Measurements from ENCODE around the gene UNC93B1. TPM values are rescaled to one million over a fixed set of nuclear protein-coding genes. Genes with fewer than 3 reads are reported as not detected.

The UNC93B1 gene
- total and polyA plus RNA-seq, 9 donors, result 5.0 to 8.7 (median 6.4) TPM

GRCh38 chr11:68047437-68048290 lies 43.8 kb upstream of the UNC93B1 start:
- Histone ChIP-seq H3K27ac (ENCODE audit: low read length) (no peak overlapping the region), H3K4me1 (ENCODE audit: control insufficient read depth, insufficient read depth, low read length) (peaks cover 26% of the 10 kb centered on the region), H3K27me3 (ENCODE audit: control insufficient read depth, insufficient read depth, low read length) (no peaks in the 10 kb centered on the region), H3K9me3 (replicated peaks; ENCODE audit: control insufficient read depth, low read depth, low read length) (no peaks in the 10 kb centered on the region), H3K36me3 (ENCODE audit: control insufficient read depth, insufficient read depth, low read length) (peaks cover 29% of the 10 kb centered on the region), H3K4me3 (ENCODE audit: low read length) (no peak overlapping the region)
- WGBS (ENCODE audit: insufficient coverage), result 77% methylated on average over 34 of the region's 37 CpGs
- peak; percentile 14 for DNase-seq

DNA sequence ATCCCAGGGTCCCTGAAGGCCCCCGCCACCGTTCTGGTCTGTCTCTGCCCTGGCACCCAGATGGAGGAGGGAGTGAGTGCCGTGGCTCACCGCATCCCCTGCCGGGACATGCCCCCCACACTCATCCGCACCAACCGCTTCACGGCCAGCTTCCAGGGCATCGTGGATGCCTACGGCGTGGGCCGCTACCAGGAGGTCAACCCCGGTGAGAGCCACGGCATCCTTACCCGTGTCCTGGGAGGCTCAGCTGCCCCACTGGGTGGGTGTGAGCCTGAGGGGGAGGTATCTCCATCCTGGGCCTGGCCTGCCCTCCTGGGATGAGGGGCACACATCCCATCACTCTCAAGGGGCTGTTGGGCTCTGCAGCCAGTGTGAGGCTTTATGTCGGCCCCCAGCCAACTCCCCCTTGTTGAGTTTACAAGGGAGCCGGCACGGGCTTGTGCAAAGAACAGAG lies 41.0 kb upstream of the UNC93B1 start:
- Histone ChIP-seq H3K9me3 (replicated peaks; ENCODE audit: control insufficient read depth, low read depth, low read length) (no peaks in the 10 kb centered on the region), H3K36me3 (ENCODE audit: control insufficient read depth, insufficient read depth, low read length) (peaks cover 19% of the 10 kb centered on the region), H3K27me3 (ENCODE audit: control insufficient read depth, insufficient read depth, low read length) (no peaks in the 10 kb centered on the region), H3K4me3 (ENCODE audit: low read length) (no peak overlapping the region), H3K27ac (ENCODE audit: low read length) (no peak overlapping the region), H3K4me1 (ENCODE audit: control insufficient read depth, insufficient read depth, low read length) (peaks cover 44% of the 10 kb centered on the region)
- WGBS (ENCODE audit: insufficient coverage), result 86% methylated on average over 7 of the region's 18 CpGs
- no peak for DNase-seq

DNA sequence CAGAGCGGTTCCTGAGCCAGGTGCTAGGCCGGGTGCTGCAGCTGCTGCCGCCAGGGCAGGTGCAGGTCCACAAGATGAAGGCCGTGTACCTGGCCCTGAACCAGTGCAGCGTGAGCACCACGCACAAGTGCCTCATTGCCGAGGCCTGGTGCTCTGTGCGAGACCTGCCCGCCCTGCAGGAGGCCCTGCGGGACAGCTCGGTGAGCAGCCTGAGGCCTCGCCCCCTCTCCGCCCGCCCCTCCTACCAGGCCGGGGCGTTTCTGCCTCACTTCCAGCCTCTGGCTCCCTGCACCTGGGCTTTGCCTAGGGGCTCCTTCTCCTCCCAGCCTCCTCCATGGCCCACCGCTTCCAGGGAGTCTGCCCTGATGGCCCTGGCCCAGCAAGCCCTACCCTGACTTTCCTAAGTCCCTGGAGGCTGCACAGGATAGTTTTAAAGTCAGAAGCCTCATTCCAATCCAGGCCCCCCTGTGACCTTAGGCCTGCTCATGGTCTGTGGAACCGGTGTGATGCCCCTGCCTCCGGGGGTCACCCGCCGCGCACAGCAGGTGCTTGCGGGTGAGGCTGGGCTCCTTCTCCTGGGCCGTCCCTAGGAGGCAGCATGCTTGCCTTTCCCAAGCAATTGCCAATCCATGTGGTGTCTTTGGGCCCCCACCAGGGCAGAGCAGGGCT lies 40.4 kb upstream of the UNC93B1 start:
- Histone ChIP-seq H3K36me3 (ENCODE audit: control insufficient read depth, insufficient read depth, low read length) (peaks cover 14% of the 10 kb centered on the region), H3K9me3 (replicated peaks; ENCODE audit: control insufficient read depth, low read depth, low read length) (no peaks in the 10 kb centered on the region), H3K4me3 (ENCODE audit: low read length) (peak overlapping the region; percentile 15), H3K27me3 (ENCODE audit: control insufficient read depth, insufficient read depth, low read length) (no peaks in the 10 kb centered on the region), H3K27ac (ENCODE audit: low read length) (no peak overlapping the region), H3K4me1 (ENCODE audit: control insufficient read depth, insufficient read depth, low read length) (peaks cover 50% of the 10 kb centered on the region)
- peak; percentile 13 for DNase-seq
- 69% methylated on average over 24 of the region's 24 CpGs for WGBS (ENCODE audit: insufficient coverage)

- H3K36me3 ChIP-seq (ENCODE audit: control insufficient read depth, insufficient read depth, low read length), result peaks cover 11% of the 10 kb centered on the region
- DNase-seq, result peak; percentile 86
- peak overlapping the region; percentile 62 for H3K27ac ChIP-seq (ENCODE audit: low read length)
- WGBS (ENCODE audit: insufficient coverage), result 37% methylated on average over 32 of the region's 36 CpGs
- no peaks in the 10 kb centered on the region for H3K9me3 ChIP-seq (replicated peaks; ENCODE audit: control insufficient read depth, low read depth, low read length)
- H3K4me3 ChIP-seq (ENCODE audit: low read length), result peak overlapping the region; percentile 15
- H3K4me1 ChIP-seq (ENCODE audit: control insufficient read depth, insufficient read depth, low read length), result peaks cover 56% of the 10 kb centered on the region
- no peaks in the 10 kb centered on the region for H3K27me3 ChIP-seq (ENCODE audit: control insufficient read depth, insufficient read depth, low read length)
These were observed 39.6 kb upstream of the UNC93B1 start for GRCh38 chr11:68043349-68044144.

- H3K4me3 ChIP-seq (ENCODE audit: low read length), result no peak overlapping the region
- H3K36me3 ChIP-seq (ENCODE audit: control insufficient read depth, insufficient read depth, low read length), result peaks cover 10% of the 10 kb centered on the region
- WGBS (ENCODE audit: insufficient coverage), result 59% methylated on average over 8 of the region's 8 CpGs
These were observed 39.1 kb upstream of the UNC93B1 start for GRCh38 chr11:68043029-68043348.

DNA sequence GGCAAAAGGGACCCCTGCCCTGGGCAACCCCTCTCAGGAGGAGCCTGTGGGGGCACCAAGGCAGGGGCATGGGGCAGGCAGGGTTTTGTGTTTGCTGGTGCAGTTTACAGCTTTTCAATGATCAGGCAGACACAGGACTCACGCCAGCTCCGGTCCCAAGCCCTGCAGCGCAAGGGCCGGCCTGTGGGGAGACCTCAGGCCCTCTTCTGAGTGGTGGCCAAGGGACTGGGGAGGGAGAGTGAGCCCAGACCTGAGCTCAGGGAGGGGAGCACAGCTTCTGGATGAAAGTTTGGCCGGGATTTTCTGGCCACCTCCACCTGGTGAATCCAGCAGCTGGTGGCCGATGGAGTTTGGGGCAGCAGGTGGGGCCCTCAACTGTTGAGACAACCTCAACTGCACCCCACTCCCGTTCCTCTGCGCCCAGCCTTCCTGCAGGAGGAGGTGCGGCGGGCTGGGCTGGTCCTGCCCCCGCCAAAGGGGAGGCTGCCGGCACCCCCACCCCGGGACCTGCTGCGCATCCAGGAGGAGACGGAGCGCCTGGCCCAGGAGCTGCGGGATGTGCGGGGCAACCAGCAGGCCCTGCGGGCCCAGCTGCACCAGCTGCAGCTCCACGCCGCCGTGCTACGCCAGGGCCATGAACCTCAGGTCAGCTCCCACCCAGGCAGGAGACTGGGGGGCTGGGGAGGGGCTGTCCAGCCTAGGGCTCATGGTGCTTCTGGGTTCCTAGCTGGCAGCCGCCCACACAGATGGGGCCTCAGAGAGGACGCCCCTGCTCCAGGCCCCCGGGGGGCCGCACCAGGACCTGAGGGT lies 38.5 kb upstream of the UNC93B1 start:
- 77% methylated on average over 21 of the region's 27 CpGs for whole genome bisulfite sequencing (ENCODE audit: insufficient coverage)
- H3K36me3 ChIP-seq (ENCODE audit: control insufficient read depth, insufficient read depth, low read length), result peaks cover 10% of the 10 kb centered on the region
- peak; percentile 20 for DNase-seq
- no peak overlapping the region for H3K4me3 ChIP-seq (ENCODE audit: low read length)
- H3K9me3 ChIP-seq (replicated peaks; ENCODE audit: control insufficient read depth, low read depth, low read length), result no peaks in the 10 kb centered on the region
- no peaks in the 10 kb centered on the region for H3K27me3 ChIP-seq (ENCODE audit: control insufficient read depth, insufficient read depth, low read length)
- H3K4me1 ChIP-seq (ENCODE audit: control insufficient read depth, insufficient read depth, low read length), result peaks cover 68% of the 10 kb centered on the region
- peak overlapping the region; percentile 62 for H3K27ac ChIP-seq (ENCODE audit: low read length)

More at GRCh38 chr11:68043029-68043348, 39.1 kb upstream of the UNC93B1 start:
- Histone ChIP-seq H3K9me3 (replicated peaks; ENCODE audit: control insufficient read depth, low read depth, low read length) (no peaks in the 10 kb centered on the region), H3K4me1 (ENCODE audit: control insufficient read depth, insufficient read depth, low read length) (peaks cover 62% of the 10 kb centered on the region), H3K27me3 (ENCODE audit: control insufficient read depth, insufficient read depth, low read length) (no peaks in the 10 kb centered on the region), H3K27ac (ENCODE audit: low read length) (peak overlapping the region; percentile 62)
- no peak for DNase-seq

- 68% methylated on average over 7 of the region's 12 CpGs for WGBS (ENCODE audit: insufficient coverage)
- H3K9me3 ChIP-seq (replicated peaks; ENCODE audit: control insufficient read depth, low read depth, low read length), result no peaks in the 10 kb centered on the region
- H3K27me3 ChIP-seq (ENCODE audit: control insufficient read depth, insufficient read depth, low read length), result no peaks in the 10 kb centered on the region
- H3K4me3 ChIP-seq (ENCODE audit: low read length), result no peak overlapping the region
- DNase-seq, result peak; percentile 6
- H3K36me3 ChIP-seq (ENCODE audit: control insufficient read depth, insufficient read depth, low read length), result peaks cover 14% of the 10 kb centered on the region
- peaks cover 73% of the 10 kb centered on the region for H3K4me1 ChIP-seq (ENCODE audit: control insufficient read depth, insufficient read depth, low read length)
- no peak overlapping the region for H3K27ac ChIP-seq (ENCODE audit: low read length)
These were observed 37.8 kb upstream of the UNC93B1 start for GRCh38 chr11:68041617-68042218.

- Histone ChIP-seq H3K4me1 (ENCODE audit: control insufficient read depth, insufficient read depth, low read length) (peaks cover 77% of the 10 kb centered on the region), H3K9me3 (replicated peaks; ENCODE audit: control insufficient read depth, low read depth, low read length) (no peaks in the 10 kb centered on the region), H3K27me3 (ENCODE audit: control insufficient read depth, insufficient read depth, low read length) (no peaks in the 10 kb centered on the region), H3K27ac (ENCODE audit: low read length) (peak overlapping the region; percentile 87), H3K4me3 (ENCODE audit: low read length) (peak overlapping the region; percentile 49), H3K36me3 (ENCODE audit: control insufficient read depth, insufficient read depth, low read length) (peaks cover 18% of the 10 kb centered on the region)
- peak; percentile 14 for DNase-seq
- WGBS (ENCODE audit: insufficient coverage), result 65% methylated on average over 19 of the region's 23 CpGs
These were observed 37.2 kb upstream of the UNC93B1 start for GRCh38 chr11:68040957-68041591.
